ENCODE data around the gene ALKBH1. TPM values are rescaled to one million over a fixed set of nuclear protein-coding genes. Genes with fewer than 3 reads are reported as not detected.

Gene ALKBH1
- polyA plus RNA-seq, 1 donor (not counting 4 experiments of a cell fraction or from before 2014, with no cell fraction given): 13.0 TPM

DNA sequence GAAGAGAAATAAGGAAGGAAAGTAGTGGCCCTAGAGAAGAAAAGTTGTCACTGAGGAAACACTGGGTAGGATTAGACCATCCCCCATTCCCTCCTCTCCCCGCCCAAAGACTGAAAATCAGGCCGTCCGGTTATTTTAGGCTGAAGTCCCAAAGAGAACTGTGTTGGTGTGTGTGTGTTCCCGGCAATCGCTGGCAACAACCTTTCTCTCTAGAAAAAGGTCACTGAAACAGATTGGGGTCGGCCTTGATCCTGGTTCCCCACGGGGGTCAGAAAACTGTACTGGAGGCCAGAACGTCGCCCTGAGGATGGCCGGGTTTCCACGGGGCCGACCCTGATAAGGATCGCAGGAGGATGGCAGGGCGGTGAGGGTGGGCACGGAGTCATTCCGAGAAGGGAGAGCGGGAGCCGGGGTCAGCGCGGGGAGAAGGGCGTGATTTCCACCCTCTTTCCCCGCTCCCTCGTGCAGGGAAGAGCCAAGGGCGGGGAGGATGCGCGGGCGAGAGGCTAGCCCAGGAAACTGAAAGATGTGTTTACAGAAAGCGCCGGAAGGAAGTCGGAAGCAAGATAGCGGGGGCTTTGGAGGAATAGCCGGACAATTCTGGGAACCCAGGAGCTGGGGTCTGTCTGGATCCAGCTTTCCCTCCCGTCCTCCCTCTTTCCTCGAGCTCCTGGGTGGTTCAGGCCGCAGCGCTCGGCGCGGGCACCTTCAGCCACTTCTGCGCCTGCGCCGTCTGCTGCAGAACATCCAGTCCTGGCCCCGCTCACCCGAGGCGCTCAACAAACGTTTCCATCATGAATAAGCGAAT lies 66.1 kb downstream of the ALKBH1 start:
- Histone ChIP-seq H4K20me1 (ENCODE audit: control insufficient read depth, extremely low read depth, insufficient read depth, low read length) (no peaks in the 10 kb centered on the region), H3K9me3 (ENCODE audit: control insufficient read depth, low read depth, low read length) (no peaks in the 10 kb centered on the region), H3K4me3 (ENCODE audit: control insufficient read depth in 2 of 3, extremely low read depth in 1 of 3, insufficient read depth in 2 of 3, low read depth in 1 of 3, low read length in 3 of 3) (peak overlapping the region in 1 of 3 experiments; percentile 66), H3K27me3 (ENCODE audit: control insufficient read depth, extremely low read depth, insufficient read depth, low read length) (no peaks in the 10 kb centered on the region), H3K27ac (ENCODE audit: control insufficient read depth, insufficient read depth, low read length) (no peak overlapping the region), H2AFZ (ENCODE audit: control insufficient read depth, low read length) (peak overlapping the region; percentile 93), H3K4me1 (ENCODE audit: control insufficient read depth, extremely low read depth, insufficient read depth, low read length) (peaks cover 14% of the 10 kb centered on the region), H3K9ac (ENCODE audit: control insufficient read depth, extremely low read depth, insufficient read depth, low read length) (peak overlapping the region; percentile 45), H3K36me3 (ENCODE audit: control insufficient read depth in 2 of 2, extremely low read depth in 1 of 2, insufficient read depth in 2 of 2, low read length in 2 of 2) (no peaks in the 10 kb centered on the region), H3K79me2 (ENCODE audit: control insufficient read depth, insufficient read depth, low read length) (no peaks in the 10 kb centered on the region), H3K9me1 (ENCODE audit: control insufficient read depth, extremely low read depth, insufficient read depth, low read length) (no peaks in the 10 kb centered on the region), H3K4me2 (ENCODE audit: control insufficient read depth, extremely low read depth, insufficient read depth, low read depth, low read length) (peak overlapping the region; percentile 59)
- FAIRE-seq (no peak), DNase-seq (ENCODE audit: low read depth, low spot score) (no peak)
- dilution Hi-C loops (cut with MboI; ENCODE audit: extremely low pct_ligation_motif_present, low sequenced_read_pairs): no loop called here
- TF ChIP-seq, protein P1, sequence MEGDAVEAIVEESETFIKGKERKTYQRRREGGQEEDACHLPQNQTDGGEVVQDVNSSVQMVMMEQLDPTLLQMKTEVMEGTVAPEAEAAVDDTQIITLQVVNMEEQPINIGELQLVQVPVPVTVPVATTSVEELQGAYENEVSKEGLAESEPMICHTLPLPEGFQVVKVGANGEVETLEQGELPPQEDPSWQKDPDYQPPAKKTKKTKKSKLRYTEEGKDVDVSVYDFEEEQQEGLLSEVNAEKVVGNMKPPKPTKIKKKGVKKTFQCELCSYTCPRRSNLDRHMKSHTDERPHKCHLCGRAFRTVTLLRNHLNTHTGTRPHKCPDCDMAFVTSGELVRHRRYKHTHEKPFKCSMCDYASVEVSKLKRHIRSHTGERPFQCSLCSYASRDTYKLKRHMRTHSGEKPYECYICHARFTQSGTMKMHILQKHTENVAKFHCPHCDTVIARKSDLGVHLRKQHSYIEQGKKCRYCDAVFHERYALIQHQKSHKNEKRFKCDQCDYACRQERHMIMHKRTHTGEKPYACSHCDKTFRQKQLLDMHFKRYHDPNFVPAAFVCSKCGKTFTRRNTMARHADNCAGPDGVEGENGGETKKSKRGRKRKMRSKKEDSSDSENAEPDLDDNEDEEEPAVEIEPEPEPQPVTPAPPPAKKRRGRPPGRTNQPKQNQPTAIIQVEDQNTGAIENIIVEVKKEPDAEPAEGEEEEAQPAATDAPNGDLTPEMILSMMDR (optimal IDR thresholded peaks at IDR 0.05 in 1 of 3, IDR thresholded peaks at IDR 0.05 in 1 of 3, conservative IDR thresholded peaks at IDR 0.05 in 1 of 3; ENCODE audit: extremely low read depth in 1 of 3, insufficient read depth in 2 of 3, low read length in 3 of 3): no peak
- no peak for TF ChIP-seq EZH2 (IDR thresholded peaks at IDR 0.05; ENCODE audit: low read length)

DNA sequence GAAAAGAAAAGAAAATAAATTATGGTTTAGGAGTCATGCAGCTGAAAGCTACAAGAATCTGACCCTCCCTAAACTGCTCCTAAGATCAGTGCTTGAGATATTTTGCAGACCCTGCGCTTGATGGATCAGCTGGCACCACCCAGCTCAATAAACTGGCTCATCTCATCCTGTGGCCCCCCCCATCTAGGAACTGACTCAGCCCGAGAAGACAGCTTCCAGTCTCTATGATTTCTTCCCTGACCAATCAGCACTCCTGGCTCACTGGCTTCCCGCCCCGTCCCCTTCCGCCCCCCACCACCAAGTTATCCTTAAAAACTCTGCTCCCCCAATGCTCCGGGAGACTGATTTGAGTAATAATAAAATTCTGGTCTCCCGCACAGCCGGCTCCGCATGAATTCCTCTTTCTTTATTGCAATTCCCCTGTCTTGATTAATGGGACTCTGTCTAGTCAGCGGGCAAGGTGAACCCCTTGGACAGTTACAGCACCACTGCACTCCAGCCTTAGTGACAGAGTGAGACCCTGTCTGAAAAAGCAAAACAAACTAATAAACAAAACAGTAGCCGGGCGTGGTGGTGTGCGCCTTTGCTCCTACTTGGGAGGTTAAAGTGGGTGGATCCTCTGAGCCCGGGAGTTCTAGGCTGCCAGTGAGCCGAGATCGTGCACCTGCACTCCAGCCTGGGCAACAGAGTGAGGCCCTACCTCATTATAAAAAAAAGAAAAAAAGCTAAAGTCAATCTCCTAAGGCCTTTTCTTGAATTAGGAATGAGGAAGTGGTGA lies 66.9 kb downstream of the ALKBH1 start:
- Histone ChIP-seq H4K20me1 (ENCODE audit: control insufficient read depth, extremely low read depth, insufficient read depth, low read length) (no peaks in the 10 kb centered on the region), H3K79me2 (ENCODE audit: control insufficient read depth, insufficient read depth, low read length) (no peaks in the 10 kb centered on the region), H2AFZ (ENCODE audit: control insufficient read depth, low read length) (peak overlapping the region; percentile 93), H3K27me3 (ENCODE audit: control insufficient read depth, extremely low read depth, insufficient read depth, low read length) (no peaks in the 10 kb centered on the region), H3K9ac (ENCODE audit: control insufficient read depth, extremely low read depth, insufficient read depth, low read length) (no peak overlapping the region), H3K4me2 (ENCODE audit: control insufficient read depth, extremely low read depth, insufficient read depth, low read depth, low read length) (peak overlapping the region; percentile 59), H3K9me3 (ENCODE audit: control insufficient read depth, low read depth, low read length) (no peaks in the 10 kb centered on the region), H3K27ac (ENCODE audit: control insufficient read depth, insufficient read depth, low read length) (no peak overlapping the region), H3K4me1 (ENCODE audit: control insufficient read depth, extremely low read depth, insufficient read depth, low read length) (peaks cover 14% of the 10 kb centered on the region), H3K4me3 (ENCODE audit: control insufficient read depth in 2 of 3, extremely low read depth in 1 of 3, insufficient read depth in 2 of 3, low read depth in 1 of 3, low read length in 3 of 3) (no peak overlapping the region), H3K36me3 (ENCODE audit: control insufficient read depth in 2 of 2, extremely low read depth in 1 of 2, insufficient read depth in 2 of 2, low read length in 2 of 2) (no peaks in the 10 kb centered on the region), H3K9me1 (ENCODE audit: control insufficient read depth, extremely low read depth, insufficient read depth, low read length) (no peaks in the 10 kb centered on the region)
- DNase-seq (ENCODE audit: low read depth, low spot score): no peak
- TF ChIP-seq, protein P1 (optimal IDR thresholded peaks at IDR 0.05 in 1 of 3, IDR thresholded peaks at IDR 0.05 in 1 of 3, conservative IDR thresholded peaks at IDR 0.05 in 1 of 3; ENCODE audit: extremely low read depth in 1 of 3, insufficient read depth in 2 of 3, low read length in 3 of 3): no peak
- TF ChIP-seq EZH2 (IDR thresholded peaks at IDR 0.05; ENCODE audit: low read length): no peak
- no peak for FAIRE-seq
- dilution Hi-C loops (cut with MboI; ENCODE audit: extremely low pct_ligation_motif_present, low sequenced_read_pairs): no loop called here
